GM19023 (cell line): Measurements from ENCODE around the gene PRKAR1B.

ENCODE experiments used
- ATAC-seq: cut with Tn5 transposase; IDR thresholded peaks from one replicate; pipeline ENCODE4 v1.9.1; 2021; ENCODE audit warnings: mild to moderate bottlenecking, moderate library complexity; ENCODE audit not compliant: unreplicated experiment

Gene PRKAR1B

GRCh38 chr7:698515-699475, 28.3 kb downstream of the PRKAR1B start:
- no peak for ATAC-seq

- ATAC-seq: no peak
Observed at GRCh38 chr7:696812-697551, 30.1 kb downstream of the PRKAR1B start.

- ATAC-seq: no peak
Observed at GRCh38 chr7:696426-696811, 30.7 kb downstream of the PRKAR1B start.

GRCh38 chr7:693280-693679, 33.8 kb downstream of the PRKAR1B start:
- ATAC-seq: no peak

- ATAC-seq: no peak
Observed at GRCh38 chr7:691361-692045, 35.6 kb downstream of the PRKAR1B start.

- no peak for ATAC-seq
Observed at GRCh38 chr7:690478-691360, 36.4 kb downstream of the PRKAR1B start.

- ATAC-seq: no peak
Observed at GRCh38 chr7:685540-685939, 41.5 kb downstream of the PRKAR1B start.

- ATAC-seq: no peak
Observed at GRCh38 chr7:684416-684815, 42.7 kb downstream of the PRKAR1B start.

- no peak for ATAC-seq
Observed at GRCh38 chr7:683526-684205, 43.4 kb downstream of the PRKAR1B start.

- ATAC-seq: no peak
Observed at GRCh38 chr7:682810-683209, 44.3 kb downstream of the PRKAR1B start.

GRCh38 chr7:681551-682307, 45.4 kb downstream of the PRKAR1B start:
- no peak for ATAC-seq

GRCh38 chr7:680411-681127, 46.5 kb downstream of the PRKAR1B start:
- ATAC-seq: no peak

- no peak for ATAC-seq
Observed at GRCh38 chr7:676972-677385, 50.1 kb downstream of the PRKAR1B start.

GRCh38 chr7:676246-676971, 50.7 kb downstream of the PRKAR1B start:
- no peak for ATAC-seq

GRCh38 chr7:674454-675410, 52.3 kb downstream of the PRKAR1B start:
- no peak for ATAC-seq

GRCh38 chr7:673681-674453, 53.2 kb downstream of the PRKAR1B start:
- no peak for ATAC-seq
